HAP-1 (cell line): ENCODE measurements around the gene C6orf89.

Experiments
- DNase-seq, 2 experiments: peaks; one replicate each; pipeline ENCODE4 v3.0.0-alpha.2; 2016 to 2020; ENCODE audit warnings: low spot score in 2 of 2
- H3K27me3 ChIP-seq: fragments of 250-450 bp; sonication (Bioruptor Pico); 2 replicates; pipeline ENCODE4 v1.5.1; 2020; ENCODE audit warnings: low read depth, mild to moderate bottlenecking, moderate library complexity
- H3K36me3 ChIP-seq: fragments of 250-450 bp; sonication (Bioruptor Pico); replicated peaks from 2 replicates; pipeline ENCODE4 v1.5.1; 2020; ENCODE audit warnings: mild to moderate bottlenecking
- H3K4me1 ChIP-seq: fragments of 250-450 bp; sonication (Bioruptor Pico); 2 replicates; pipeline ENCODE4 v1.5.1; 2020; ENCODE audit warnings: mild to moderate bottlenecking
- H3K4me3 ChIP-seq: fragments of 250-450 bp; sonication (Bioruptor Pico); 2 replicates; pipeline ENCODE4 v1.5.1; 2020; ENCODE audit warnings: mild to moderate bottlenecking, moderate library complexity
- H3K9me3 ChIP-seq: fragments of 250-450 bp; sonication (Bioruptor Pico); 2 replicates; pipeline ENCODE4 v1.5.1; 2020; ENCODE audit warnings: mild to moderate bottlenecking, moderate library complexity
- in situ Hi-C: fragments of 300-500 bp; cut with MboI; formaldehyde crosslinking; loops from 3 replicates; pipeline ENCODE4 v1.14.3; 2020; ENCODE audit warnings: low sequenced_read_pairs, inconsistent platforms, mixed read lengths

The C6orf89 gene

GRCh38 chr6:36958775-36959554, 73.2 kb downstream of the C6orf89 start:
- Histone ChIP-seq H3K27me3 (no peaks in the 10 kb centered on the region), H3K36me3 (no peaks in the 10 kb centered on the region), H3K4me3 (no peak overlapping the region), H3K4me1 (no peaks in the 10 kb centered on the region), H3K9me3 (no peaks in the 10 kb centered on the region)
- in situ Hi-C loops = no loop called here
- DNase-seq = no peak

- no peak for DNase-seq
- H3K36me3 ChIP-seq = no peaks in the 10 kb centered on the region
- no peaks in the 10 kb centered on the region for H3K9me3 ChIP-seq
- in situ Hi-C loops = no loop called here
- no peaks in the 10 kb centered on the region for H3K27me3 ChIP-seq
- no peak overlapping the region for H3K4me3 ChIP-seq
- H3K4me1 ChIP-seq = no peaks in the 10 kb centered on the region
Measured at GRCh38 chr6:36959555-36960250, 74.0 kb downstream of the C6orf89 start.

GRCh38 chr6:36961441-36962435, 76.0 kb downstream of the C6orf89 start:
- H3K36me3 ChIP-seq = no peaks in the 10 kb centered on the region
- no peaks in the 10 kb centered on the region for H3K4me1 ChIP-seq
- no peaks in the 10 kb centered on the region for H3K27me3 ChIP-seq
- no peak overlapping the region for H3K4me3 ChIP-seq
- H3K9me3 ChIP-seq = no peaks in the 10 kb centered on the region
- in situ Hi-C loops = no loop called here
- DNase-seq = no peak

- peaks cover 11% of the 10 kb centered on the region for H3K36me3 ChIP-seq
- DNase-seq = peak in 1 of 2 experiments; percentile 71
- in situ Hi-C loops = no loop called here
- H3K4me1 ChIP-seq = no peaks in the 10 kb centered on the region
- H3K4me3 ChIP-seq = no peak overlapping the region
- no peaks in the 10 kb centered on the region for H3K27me3 ChIP-seq
- no peaks in the 10 kb centered on the region for H3K9me3 ChIP-seq
Measured at GRCh38 chr6:36962874-36963273, 77.1 kb downstream of the C6orf89 start.

GRCh38 chr6:36963451-36964290, 77.9 kb downstream of the C6orf89 start:
- Histone ChIP-seq H3K27me3 (no peaks in the 10 kb centered on the region), H3K4me1 (no peaks in the 10 kb centered on the region), H3K4me3 (no peak overlapping the region), H3K9me3 (no peaks in the 10 kb centered on the region), H3K36me3 (peaks cover 19% of the 10 kb centered on the region)
- in situ Hi-C loops = no loop called here
- DNase-seq = no peak

- DNase-seq = no peak
- Histone ChIP-seq H3K36me3 (peaks cover 26% of the 10 kb centered on the region), H3K9me3 (no peaks in the 10 kb centered on the region), H3K4me1 (no peaks in the 10 kb centered on the region), H3K4me3 (no peak overlapping the region), H3K27me3 (no peaks in the 10 kb centered on the region)
- in situ Hi-C loops = no loop called here
Measured at GRCh38 chr6:36964349-36964748, 78.6 kb downstream of the C6orf89 start.

- Histone ChIP-seq H3K36me3 (peaks cover 32% of the 10 kb centered on the region), H3K9me3 (no peaks in the 10 kb centered on the region), H3K4me1 (no peaks in the 10 kb centered on the region), H3K27me3 (no peaks in the 10 kb centered on the region), H3K4me3 (no peak overlapping the region)
- DNase-seq = no peak
- in situ Hi-C loops = no loop called here
Measured at GRCh38 chr6:36964908-36965307, 79.2 kb downstream of the C6orf89 start.

- no peak overlapping the region for H3K4me3 ChIP-seq
- no peaks in the 10 kb centered on the region for H3K27me3 ChIP-seq
- H3K9me3 ChIP-seq = no peaks in the 10 kb centered on the region
- DNase-seq = no peak
- peaks cover 56% of the 10 kb centered on the region for H3K36me3 ChIP-seq
- H3K4me1 ChIP-seq = no peaks in the 10 kb centered on the region
- in situ Hi-C loops = no loop called here
Measured at GRCh38 chr6:36967301-36967700, 81.5 kb downstream of the C6orf89 start.

- peaks cover 60% of the 10 kb centered on the region for H3K36me3 ChIP-seq
- no peaks in the 10 kb centered on the region for H3K9me3 ChIP-seq
- H3K4me3 ChIP-seq = no peak overlapping the region
- H3K27me3 ChIP-seq = no peaks in the 10 kb centered on the region
- no peak for DNase-seq
- no peaks in the 10 kb centered on the region for H3K4me1 ChIP-seq
- in situ Hi-C loops = no loop called here
Measured at GRCh38 chr6:36967757-36968156, 82.0 kb downstream of the C6orf89 start.

GRCh38 chr6:36968266-36968977, 82.7 kb downstream of the C6orf89 start:
- Histone ChIP-seq H3K4me1 (no peaks in the 10 kb centered on the region), H3K4me3 (no peak overlapping the region), H3K27me3 (no peaks in the 10 kb centered on the region), H3K36me3 (peaks cover 65% of the 10 kb centered on the region), H3K9me3 (no peaks in the 10 kb centered on the region)
- DNase-seq = no peak
- in situ Hi-C loops = no loop called here

- H3K9me3 ChIP-seq = no peaks in the 10 kb centered on the region
- DNase-seq = no peak
- H3K4me1 ChIP-seq = no peaks in the 10 kb centered on the region
- H3K4me3 ChIP-seq = no peak overlapping the region
- in situ Hi-C loops = no loop called here
- no peaks in the 10 kb centered on the region for H3K27me3 ChIP-seq
- peaks cover 73% of the 10 kb centered on the region for H3K36me3 ChIP-seq
Measured at GRCh38 chr6:36969240-36969691, 83.5 kb downstream of the C6orf89 start.

- Histone ChIP-seq H3K4me3 (no peak overlapping the region), H3K4me1 (no peaks in the 10 kb centered on the region), H3K36me3 (peaks cover 83% of the 10 kb centered on the region), H3K27me3 (no peaks in the 10 kb centered on the region), H3K9me3 (no peaks in the 10 kb centered on the region)
- in situ Hi-C loops = no loop called here
- DNase-seq = no peak
Measured at GRCh38 chr6:36969988-36970891, 84.5 kb downstream of the C6orf89 start.
